AG09319 (cell line): ENCODE data around the gene IL1RAPL1.

Experiments
- DNase-seq: peaks from one replicate; pipeline ENCODE4 v3.0.0-alpha.2; 2010; ENCODE audit warnings: low read depth; ENCODE audit errors: extremely low read depth
- CTCF ChIP-seq: IDR thresholded peaks from 2 replicates; pipeline ENCODE4 v1.5.1; 2011; ENCODE audit warnings: low read depth, mild to moderate bottlenecking, inconsistent platforms, low read length, moderate library complexity

Gene IL1RAPL1

GRCh38 chrX:28876901-28877300, 289.7 kb downstream of the IL1RAPL1 start:
- no peak for TF ChIP-seq CTCF
- no peak for DNase-seq

GRCh38 chrX:28880136-28880535, 292.9 kb downstream of the IL1RAPL1 start:
- DNase-seq: no peak
- no peak for TF ChIP-seq CTCF

- no peak for DNase-seq
- TF ChIP-seq CTCF: no peak
Measured at GRCh38 chrX:28884823-28885222, 297.6 kb downstream of the IL1RAPL1 start.

- no peak for DNase-seq
- TF ChIP-seq CTCF: no peak
Measured at GRCh38 chrX:28888416-28888815, 301.2 kb downstream of the IL1RAPL1 start.

DNA sequence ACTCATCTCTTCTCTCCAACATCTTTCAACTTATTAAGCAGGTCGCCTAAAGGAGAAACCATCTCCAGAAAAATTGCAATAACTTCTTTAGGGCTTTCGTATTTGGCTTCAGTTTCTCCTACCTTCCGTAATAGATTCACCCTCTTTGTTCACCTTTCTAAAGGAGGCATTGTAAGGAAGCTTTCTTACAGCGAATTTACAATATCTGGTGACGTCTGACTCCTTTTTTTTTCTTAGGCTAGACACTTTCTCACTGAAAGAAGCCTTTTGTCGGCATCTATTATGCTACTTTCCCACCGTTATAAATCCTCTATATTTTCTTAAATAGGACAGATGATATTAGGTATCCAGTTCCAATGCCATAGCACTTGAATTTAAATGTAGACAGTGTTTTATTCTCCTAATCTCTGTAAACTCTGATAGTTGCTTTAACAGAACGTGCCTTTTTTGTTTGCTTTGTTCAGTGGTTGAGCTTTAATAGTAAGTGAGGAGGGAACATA, 302.4 kb downstream of the IL1RAPL1 start:
- DNase-seq: no peak
- TF ChIP-seq CTCF: no peak

- TF ChIP-seq CTCF: no peak
- no peak for DNase-seq
Measured at GRCh38 chrX:28901637-28902036, 314.4 kb downstream of the IL1RAPL1 start.

- no peak for DNase-seq
- no peak for TF ChIP-seq CTCF
Measured at GRCh38 chrX:28910487-28910886, 323.2 kb downstream of the IL1RAPL1 start.
